HEK293T (cell line): ENCODE results near the gene C6orf163.

Source experiments
- CTCF ChIA-PET: fragments of 350-600 bp; formaldehyde crosslinking; extraction: SDS; loops from one replicate; lab custom pipeline; 2021; ENCODE audit warnings: antibody characterized with exemption, inconsistent platforms; lab: Yijun Ruan, JAX
- POLR2A ChIA-PET: fragments of 350-600 bp; formaldehyde crosslinking; extraction: SDS; loops from one replicate; lab custom pipeline; 2020; ENCODE audit warnings: antibody characterized with exemption, inconsistent platforms; lab: Yijun Ruan, JAX
- DNase-seq: peaks from one replicate; pipeline ENCODE4 v3.0.0; 2012; ENCODE audit warnings: mixed read lengths; ENCODE audit errors: extremely low spot score
- ARNT ChIP-seq: fragments of 450-650 bp; IDR thresholded peaks from 2 replicates; pipeline ENCODE4 v1.6.1; 2017; ENCODE audit warnings: mild to moderate bottlenecking
- BHLHE40 ChIP-seq: fragments of 450-650 bp; IDR thresholded peaks from 2 replicates; pipeline ENCODE4 v1.6.1; 2016; ENCODE audit warnings: mild to moderate bottlenecking, moderate library complexity, borderline replicate concordance
- CTBP1 ChIP-seq: fragments of 450-650 bp; IDR thresholded peaks from 2 replicates; pipeline ENCODE4 v1.6.1; 2016; ENCODE audit warnings: borderline replicate concordance
- ELF4 ChIP-seq: fragments of 450-650 bp; IDR thresholded peaks from 2 replicates; pipeline ENCODE4 v1.6.1; 2017; ENCODE audit warnings: antibody characterized with exemption
- FOXA1 ChIP-seq: fragments of 450-650 bp; IDR thresholded peaks from 2 replicates; pipeline ENCODE4 v1.6.1; 2016; ENCODE audit warnings: mild to moderate bottlenecking
- FOXK2 ChIP-seq: fragments of 450-650 bp; IDR thresholded peaks from 2 replicates; pipeline ENCODE4 v1.6.1; 2016; ENCODE audit warnings: mild to moderate bottlenecking
- FOXM1 ChIP-seq: fragments of 450-650 bp; IDR thresholded peaks from 2 replicates; pipeline ENCODE4 v1.6.1; 2017; ENCODE audit warnings: mild to moderate bottlenecking, borderline replicate concordance
- HDGF ChIP-seq: fragments of 450-650 bp; IDR thresholded peaks from 2 replicates; pipeline ENCODE4 v1.6.1; 2017; ENCODE audit warnings: antibody characterized with exemption, borderline replicate concordance
- L3MBTL2 ChIP-seq: fragments of 450-650 bp; conservative IDR thresholded peaks from 2 replicates; pipeline ENCODE4 v1.6.1; 2016; ENCODE audit warnings: mild to moderate bottlenecking
- LEF1 ChIP-seq: fragments of 450-650 bp; IDR thresholded peaks from 2 replicates; pipeline ENCODE4 v1.6.1; 2017; ENCODE audit warnings: mild to moderate bottlenecking, borderline replicate concordance
- NFRKB ChIP-seq: fragments of 450-650 bp; IDR thresholded peaks from 2 replicates; pipeline ENCODE4 v1.6.1; 2016; ENCODE audit warnings: mild to moderate bottlenecking, moderate library complexity
- SP1 ChIP-seq: fragments of 450-650 bp; IDR thresholded peaks from 2 replicates; pipeline ENCODE4 v1.6.1; 2017
- SUZ12 ChIP-seq: fragments of 450-650 bp; IDR thresholded peaks from 2 replicates; pipeline ENCODE4 v1.6.1; 2016; ENCODE audit warnings: mild to moderate bottlenecking
- TARDBP ChIP-seq: fragments of 450-650 bp; IDR thresholded peaks from 2 replicates; pipeline ENCODE4 v1.6.1; 2016
- ZNF384 ChIP-seq: fragments of 450-650 bp; IDR thresholded peaks from 2 replicates; pipeline ENCODE4 v1.6.1; 2016
- TF ChIP-seq, protein P1 (sequence below): fragments of 450-650 bp; IDR thresholded peaks from 2 replicates; pipeline ENCODE4 v1.6.1; 2016

The C6orf163 gene

DNA sequence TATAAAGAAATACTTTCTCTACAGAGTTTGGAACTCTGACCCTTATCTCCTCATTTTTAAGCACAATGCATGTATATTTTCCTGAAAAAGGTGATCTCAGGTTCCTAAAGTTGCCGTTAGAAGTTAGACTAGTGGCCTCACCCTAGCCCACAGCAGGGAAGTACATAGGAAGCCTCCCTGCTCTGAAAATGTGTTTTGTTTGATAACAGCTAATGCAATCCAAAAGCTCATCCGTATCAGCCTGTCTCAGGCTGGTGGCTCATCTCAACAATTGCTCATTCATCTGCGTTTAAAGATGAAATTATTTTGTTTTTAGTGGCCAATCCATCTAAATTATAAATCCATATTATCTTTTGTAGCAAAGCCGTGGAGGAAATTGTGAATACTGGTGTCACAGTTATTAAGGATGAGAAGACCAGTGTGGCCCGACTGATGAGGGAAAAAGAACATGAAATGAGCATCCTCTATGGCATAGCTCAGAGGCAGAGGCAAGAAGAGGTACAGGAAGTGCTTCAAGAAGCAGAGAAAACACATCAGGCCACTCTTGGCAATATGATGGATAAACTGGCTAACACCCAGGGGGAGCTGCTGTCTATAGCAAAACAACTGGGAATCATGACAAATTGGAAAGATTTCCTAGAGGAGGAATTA, 20.1 kb downstream of the C6orf163 start:
- TF ChIP-seq, protein P1, sequence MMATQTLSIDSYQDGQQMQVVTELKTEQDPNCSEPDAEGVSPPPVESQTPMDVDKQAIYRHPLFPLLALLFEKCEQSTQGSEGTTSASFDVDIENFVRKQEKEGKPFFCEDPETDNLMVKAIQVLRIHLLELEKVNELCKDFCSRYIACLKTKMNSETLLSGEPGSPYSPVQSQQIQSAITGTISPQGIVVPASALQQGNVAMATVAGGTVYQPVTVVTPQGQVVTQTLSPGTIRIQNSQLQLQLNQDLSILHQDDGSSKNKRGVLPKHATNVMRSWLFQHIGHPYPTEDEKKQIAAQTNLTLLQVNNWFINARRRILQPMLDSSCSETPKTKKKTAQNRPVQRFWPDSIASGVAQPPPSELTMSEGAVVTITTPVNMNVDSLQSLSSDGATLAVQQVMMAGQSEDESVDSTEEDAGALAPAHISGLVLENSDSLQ: no peak
- no peak for TF ChIP-seq FOXM1
- no peak for TF ChIP-seq L3MBTL2
- TF ChIP-seq TARDBP: no peak
- TF ChIP-seq FOXK2: no peak
- no peak for TF ChIP-seq CTBP1
- no peak for TF ChIP-seq SUZ12
- no peak for TF ChIP-seq ZNF384
- no peak for TF ChIP-seq FOXA1
- no peak for TF ChIP-seq SP1
- no peak for TF ChIP-seq HDGF
- no peak for TF ChIP-seq NFRKB
- TF ChIP-seq ELF4: no peak
- TF ChIP-seq LEF1: no peak
- TF ChIP-seq ARNT: no peak
- CTCF ChIA-PET: interaction anchor here (0.6 kb wide), 1 partner anchor 13 kb away, joined by 3 read pairs; no protein-coding TSS in a partner anchor
- POLR2A ChIA-PET: no interaction called here
- no peak for DNase-seq

DNA sequence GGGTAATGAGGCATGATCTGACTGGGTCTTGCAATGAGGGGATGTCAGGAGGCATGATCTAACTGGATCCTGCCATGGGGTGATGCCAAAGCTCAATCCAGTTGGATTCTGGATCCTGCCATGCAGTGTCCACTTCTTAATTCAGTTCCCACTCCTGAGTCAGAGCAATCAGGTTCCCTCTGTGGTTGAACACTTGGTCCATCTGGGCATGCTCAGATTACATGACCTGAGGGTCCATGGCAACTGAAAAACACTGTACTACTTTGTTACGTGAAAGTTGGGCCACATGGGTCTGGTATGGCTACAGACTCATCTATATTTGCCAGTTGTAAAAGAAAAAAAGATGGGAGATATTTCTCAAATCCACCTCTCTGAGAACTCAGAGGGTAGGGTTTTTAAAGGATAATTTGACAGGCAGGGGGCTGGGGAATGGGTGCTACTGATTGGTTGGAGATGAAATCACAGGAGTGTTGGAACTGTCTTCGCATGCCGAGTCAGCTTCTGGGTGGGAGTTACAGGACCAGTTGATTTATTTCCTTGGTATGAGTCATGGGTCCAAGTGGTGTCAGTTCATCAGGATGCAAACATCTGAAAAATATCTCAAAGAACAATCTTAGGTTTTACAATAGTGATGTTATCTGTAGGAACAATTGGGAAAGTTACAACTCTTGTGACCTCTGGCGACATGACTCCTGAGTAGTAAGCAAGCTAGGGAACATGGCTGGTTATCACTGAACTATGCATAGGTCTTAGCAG, 21.6 kb downstream of the C6orf163 start:
- ChIA-PET POLR2A (interaction anchor here (0.7 kb wide), 1 partner anchor 26 kb away, joined by 3 read pairs; no protein-coding TSS in a partner anchor), CTCF (no interaction called here)
- TF ChIP-seq LEF1: no peak
- TF ChIP-seq, protein P1: no peak
- TF ChIP-seq SP1: no peak
- no peak for TF ChIP-seq SUZ12
- TF ChIP-seq FOXK2: no peak
- TF ChIP-seq ELF4: no peak
- TF ChIP-seq NFRKB: no peak
- no peak for TF ChIP-seq HDGF
- TF ChIP-seq ARNT: no peak
- TF ChIP-seq BHLHE40: no peak
- no peak for TF ChIP-seq CTBP1
- no peak for TF ChIP-seq FOXA1
- TF ChIP-seq L3MBTL2: no peak
- DNase-seq: no peak

DNA sequence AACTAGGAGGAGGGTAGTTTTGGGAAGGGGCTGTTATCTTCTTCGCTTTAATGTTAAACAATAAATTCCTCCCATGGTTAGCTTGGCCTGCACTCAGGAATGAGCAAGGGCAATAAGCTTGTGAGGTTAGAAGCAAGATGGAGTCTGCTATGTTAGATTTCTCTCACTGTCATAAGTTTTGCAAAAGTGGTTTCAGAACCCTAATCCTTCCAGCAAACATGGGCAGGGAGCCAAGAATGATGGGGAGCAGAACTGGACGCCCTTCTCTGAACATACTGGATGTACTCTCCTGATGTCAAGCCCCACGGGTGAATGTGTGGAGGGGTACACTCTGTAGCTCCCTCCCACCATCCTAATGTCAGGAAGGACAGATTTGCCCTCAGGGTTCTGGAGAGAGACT, 22.3 kb downstream of the C6orf163 start:
- POLR2A ChIA-PET: interaction anchor here (0.7 kb wide), 1 partner anchor 27 kb away, joined by 3 read pairs; no protein-coding TSS in a partner anchor
- no peak for DNase-seq
- CTCF ChIA-PET: no interaction called here
- TF ChIP-seq NFRKB (no peak), LEF1 (no peak), L3MBTL2 (no peak), TARDBP (no peak), ZNF384 (no peak), ARNT (no peak), FOXA1 (no peak), FOXM1 (no peak), SP1 (no peak), SUZ12 (no peak), BHLHE40 (no peak), FOXK2 (no peak), CTBP1 (no peak)
- TF ChIP-seq, protein P1: no peak

DNA sequence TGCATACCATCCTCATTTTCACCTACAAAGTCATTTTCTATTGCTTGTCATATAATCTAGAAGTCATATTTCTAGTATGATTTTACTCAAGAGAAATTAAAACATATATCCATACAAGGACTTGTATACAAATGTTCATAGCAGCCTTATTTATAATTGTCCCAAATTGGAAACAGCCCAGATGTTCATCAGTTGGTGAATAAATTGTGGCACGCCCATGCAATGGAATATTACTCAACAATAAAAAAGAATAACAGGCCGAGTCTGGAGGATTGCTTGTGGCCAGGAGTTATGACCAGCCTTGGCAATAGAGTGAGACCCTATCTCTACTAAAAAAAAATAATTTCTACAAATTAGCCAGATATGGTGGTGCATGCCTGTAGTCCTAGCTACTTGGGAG, 28.8 kb downstream of the C6orf163 start:
- no peak for DNase-seq
- ChIA-PET CTCF (no interaction called here), POLR2A (no interaction called here)
- TF ChIP-seq ARNT (no peak), SUZ12 (no peak), LEF1 (no peak), ZNF384 (no peak), FOXK2 (no peak), SP1 (no peak), FOXM1 (no peak), NFRKB (no peak), HDGF (no peak), L3MBTL2 (no peak), FOXA1 (no peak), BHLHE40 (no peak), ELF4 (no peak), CTBP1 (no peak), TARDBP (no peak)
- TF ChIP-seq, protein P1: no peak
